Endothelial cell of umbilical vein (primary cell): ENCODE data around the gene NATD1. TPM values are rescaled to one million over a fixed set of nuclear protein-coding genes. Genes with fewer than 3 reads are reported as not detected.

ENCODE experiments used
- BruUV-seq: library from RNA; stranded (reverse); fragments of 400-500 nt; replicated peaks from 2 replicates; lab custom pipeline; 2021; lab: Mats Ljungman, UMichigan
- CTCF ChIA-PET: fragments of 300-600, 350-600 bp; sonication (Branson Sonifier 250); formaldehyde crosslinking; loops from one replicate; lab custom pipeline; 2021; ENCODE audit warnings: antibody characterized with exemption, inconsistent platforms; lab: Charles Lee
- POLR2A ChIA-PET: fragments of 300-600, 350-600 bp; sonication (Branson Sonifier 250); formaldehyde crosslinking; loops from one replicate; lab custom pipeline; 2021; ENCODE audit warnings: antibody characterized with exemption, inconsistent platforms; lab: Charles Lee
- DNase-seq: peaks from one replicate; pipeline ENCODE4 v3.0.0-alpha.2; 2011; ENCODE audit warnings: low read depth, low spot score
- FAIRE-seq: peaks from 2 replicates; lab custom pipeline; 2011; peaks lifted over from hg19 to GRCh38; lab: Jason Lieb, UNC
- H2AFZ ChIP-seq: 2 replicates; pipeline ENCODE4 v1.6.0; 2012; ENCODE audit warnings: low read depth, low read length, control low read depth, inconsistent platforms
- H3K27ac ChIP-seq: 2 replicates; pipeline ENCODE4 v1.5.1; 2011; ENCODE audit warnings: low read depth, mild to moderate bottlenecking, control low read depth, low read length, moderate library complexity; ENCODE audit not compliant: insufficient read depth
- H3K27me3 ChIP-seq, 2 experiments: 2 replicates each; pipeline versions ENCODE4 v1.6.0 to v1.6.1; 2011; ENCODE audit warnings: low read length in 2 of 2, mixed read lengths in 1 of 2; ENCODE audit not compliant: control insufficient read depth in 2 of 2, insufficient read depth in 2 of 2
- H3K36me3 ChIP-seq, 2 experiments: 2 replicates in 1 of 2; 3 replicates in 1 of 2; pipeline ENCODE4 v1.5.1; 2011; ENCODE audit warnings: low read length in 2 of 2, mild to moderate bottlenecking in 1 of 2, moderate library complexity in 1 of 2; ENCODE audit not compliant: control insufficient read depth in 2 of 2, insufficient read depth in 2 of 2; ENCODE audit errors: extremely low read depth in 1 of 2
- H3K4me1 ChIP-seq: 3 replicates; pipeline ENCODE4 v1.5.1; 2011; ENCODE audit warnings: mild to moderate bottlenecking, low read length; ENCODE audit not compliant: control insufficient read depth, insufficient read depth; ENCODE audit errors: extremely low read depth
- H3K4me2 ChIP-seq: 2 replicates; pipeline ENCODE4 v1.6.1; 2011; ENCODE audit warnings: low read length, control low read depth, mixed read lengths; ENCODE audit not compliant: insufficient read depth
- H3K4me3 ChIP-seq, 3 experiments: fragments of 200-600 bp in 1 of 3; sonication (generic), shearing (Covaris generic) in 1 of 3; replicated peaks in 1 of 3; 2 replicates each; pipeline ENCODE4 v1.5.1; 2011 to 2016; ENCODE audit warnings: control low read depth in 3 of 3, low read length in 3 of 3, mild to moderate bottlenecking in 2 of 3, inconsistent platforms in 1 of 3, low read depth in 1 of 3, moderate library complexity in 1 of 3; ENCODE audit not compliant: insufficient read depth in 1 of 3
- H3K79me2 ChIP-seq: 2 replicates; pipeline ENCODE4 v1.6.0; 2012; ENCODE audit warnings: low read length, inconsistent platforms; ENCODE audit not compliant: control insufficient read depth, insufficient read depth
- H3K9ac ChIP-seq: replicated peaks from 2 replicates; pipeline ENCODE3; 2011; ENCODE audit warnings: low read length, control low read depth; ENCODE audit not compliant: insufficient read depth; ENCODE audit errors: extremely low read depth
- H3K9me1 ChIP-seq: replicated peaks from 3 replicates; pipeline ENCODE4 v1.6.0; 2011; ENCODE audit warnings: mild to moderate bottlenecking, low read length; ENCODE audit not compliant: control insufficient read depth, insufficient read depth; ENCODE audit errors: extremely low read depth
- H3K9me3 ChIP-seq: replicated peaks from 2 replicates; pipeline ENCODE4 v1.5.1; 2012; ENCODE audit warnings: low read length, inconsistent platforms; ENCODE audit not compliant: control insufficient read depth, insufficient read depth
- H4K20me1 ChIP-seq: replicated peaks from 2 replicates; pipeline ENCODE3; 2011; ENCODE audit warnings: mild to moderate bottlenecking, low read length; ENCODE audit not compliant: control insufficient read depth, insufficient read depth; ENCODE audit errors: extremely low read depth
- CTCF ChIP-seq, 2 donors: IDR thresholded peaks; 1 replicate in 1 of 2; 2 replicates in 1 of 2; pipeline ENCODE4 v1.5.1; 2011; ENCODE audit warnings: low read length in 2 of 2, mild to moderate bottlenecking in 2 of 2, moderate library complexity in 2 of 2, control low read depth in 1 of 2, inconsistent platforms in 1 of 2, low read depth in 1 of 2; ENCODE audit not compliant: insufficient read depth in 1 of 2; ENCODE audit errors: extremely low read depth in 1 of 2
- EZH2 ChIP-seq: IDR thresholded peaks from 2 replicates; pipeline ENCODE4 v1.6.1; 2012; ENCODE audit warnings: borderline replicate concordance, low read depth, mild to moderate bottlenecking, moderate library complexity, low read length, inconsistent platforms; ENCODE audit not compliant: severe bottlenecking
- GATA2 ChIP-seq: IDR thresholded peaks from 2 replicates; pipeline ENCODE4 v1.7.0; 2011; ENCODE audit warnings: low read depth, mild to moderate bottlenecking, moderate library complexity, mixed read lengths, low read length; ENCODE audit not compliant: insufficient read length, insufficient read depth
- MAX ChIP-seq: IDR thresholded peaks from 2 replicates; pipeline ENCODE4 v1.6.1; 2011; ENCODE audit not compliant: insufficient read depth, insufficient read length
- MYC ChIP-seq: IDR thresholded peaks from one replicate; pipeline ENCODE4 v1.6.1; 2011; ENCODE audit warnings: mild to moderate bottlenecking, low read depth, low read length
- POLR2A ChIP-seq: IDR thresholded peaks from 2 replicates; pipeline ENCODE4 v1.6.1; 2012; ENCODE audit warnings: low read depth, mild to moderate bottlenecking, control low read depth, low read length
- dilution Hi-C: fragments of 300-500 bp; cut with MboI; formaldehyde crosslinking; loops from one replicate; pipeline ENCODE4 v1.15.0; 2019; ENCODE audit warnings: low sequenced_read_pairs; ENCODE audit not compliant: extremely low pct_ligation_motif_present
- intact Hi-C: fragments of 100-400 bp; cut with micrococcal nuclease; formaldehyde crosslinking; loops from one replicate; pipeline ENCODE4 v1.10.0; 2022
- polyA plus RNA-seq, 4 experiments: library from polyadenylated mRNA; depleted of rRNA in 3 of 4; stranded (reverse) in 3 of 4; unstranded in 1 of 4; fragments of >200 nt; gene quantifications; 2 replicates each; pipeline versions ENCODE4 v1.2.1 to v1.2.3, GENCODE V29; 2011 to 2012; ENCODE audit warnings: missing spikeins in 1 of 4
- total RNA-seq: library from RNA; stranded (reverse); gene quantifications from 2 replicates; pipeline ENCODE4 v1.2.3, GENCODE V29; 2021

The NATD1 gene
- total and polyA plus RNA-seq, 2 donors (not counting 3 experiments of a cell fraction or from before 2014, with no cell fraction given) = 7.0 to 7.2 TPM

GRCh38 chr17:21277332-21277731 lies 24.1 kb upstream of the NATD1 start:
- Histone ChIP-seq H3K27ac (no peak overlapping the region), H3K4me3 (no peak overlapping the region), H3K9me1 (no peaks in the 10 kb centered on the region), H3K36me3 (no peaks in the 10 kb centered on the region), H3K9me3 (no peaks in the 10 kb centered on the region), H3K4me2 (no peak overlapping the region), H3K79me2 (no peaks in the 10 kb centered on the region), H3K27me3 (no peaks in the 10 kb centered on the region), H3K4me1 (peaks cover 16% of the 10 kb centered on the region), H4K20me1 (no peaks in the 10 kb centered on the region), H2AFZ (no peak overlapping the region), H3K9ac (no peak overlapping the region)
- TF ChIP-seq GATA2 (no peak), CTCF (IDR thresholded peaks at IDR 0.05; ENCODE audit: extremely low read depth in 1 of 2, insufficient read depth in 1 of 2, low read depth in 1 of 2, low read length in 2 of 2) (no peak), POLR2A (no peak), MAX (no peak), EZH2 (no peak), MYC (no peak)
- intact Hi-C loops (no loop called here), dilution Hi-C loops (no loop called here)
- DNase-seq (no peak), FAIRE-seq (no peak)
- BruUV-seq = no TSS peak
- CTCF ChIA-PET = interaction anchor here (0.8 to 9.0 kb wide), 4 partner anchors 149 to 235 kb away, joined by 3 to 71 read pairs (median 22); no protein-coding TSS in a partner anchor
- POLR2A ChIA-PET = no interaction called here

GRCh38 chr17:21276264-21276588 lies 23.0 kb upstream of the NATD1 start:
- dilution Hi-C loops (no loop called here), intact Hi-C loops (no loop called here)
- H3K4me1 ChIP-seq = peaks cover 11% of the 10 kb centered on the region
- peak overlapping the region; percentile 98 for H2AFZ ChIP-seq
- no peak overlapping the region for H3K27ac ChIP-seq
- no peaks in the 10 kb centered on the region for H3K9me3 ChIP-seq
- no peaks in the 10 kb centered on the region for H4K20me1 ChIP-seq
- FAIRE-seq = no peak
- TF ChIP-seq EZH2 (peak; percentile 9), CTCF (IDR thresholded peaks at IDR 0.05; ENCODE audit: extremely low read depth in 1 of 2, insufficient read depth in 1 of 2, low read depth in 1 of 2, low read length in 2 of 2) (no peak)
- no peaks in the 10 kb centered on the region for H3K9me1 ChIP-seq
- no peak for DNase-seq
- peak overlapping the region in 1 of 3 experiments; percentile 56 for H3K4me3 ChIP-seq
- H3K79me2 ChIP-seq = no peaks in the 10 kb centered on the region
- H3K9ac ChIP-seq = no peak overlapping the region
- H3K27me3 ChIP-seq = no peaks in the 10 kb centered on the region
- peak overlapping the region; percentile 89 for H3K4me2 ChIP-seq
- H3K36me3 ChIP-seq = no peaks in the 10 kb centered on the region
- POLR2A ChIA-PET = interaction anchor here (0.6 kb wide), 1 partner anchor 13 kb away, joined by 4 read pairs; no protein-coding TSS in a partner anchor
- CTCF ChIA-PET = interaction anchor here (0.9 to 9.0 kb wide), 7 partner anchors 11 to 236 kb away, joined by 3 to 71 read pairs (median 6); partner anchors contain the start of gene USP22
- no TSS peak for BruUV-seq
